HCT116 (cell line): ENCODE data around the gene ZSWIM6. TPM values are rescaled to one million over a fixed set of nuclear protein-coding genes. Genes with fewer than 3 reads are reported as not detected.

Source experiments
- ATAC-seq: fragments of 200-7000 bp; cut with Tn5 transposase; 2 replicates; pipeline ENCODE4 v1.9.1; 2020; ENCODE audit warnings: mild to moderate bottlenecking, moderate library complexity
- BruUV-seq: library from RNA; stranded (reverse); fragments of 400-500 nt; replicated peaks from 2 replicates; lab custom pipeline; 2021; lab: Mats Ljungman, UMichigan
- CTCF ChIA-PET: fragments of 300-600 bp; sonication (Branson Sonifier 250); formaldehyde crosslinking; loops from one replicate; lab custom pipeline; 2021; ENCODE audit warnings: antibody characterized with exemption; lab: Charles Lee
- POLR2A ChIA-PET: fragments of 300-600, 350-600 bp; sonication (Branson Sonifier 250); formaldehyde crosslinking; loops from one replicate; lab custom pipeline; 2021; ENCODE audit warnings: antibody characterized with exemption; lab: Charles Lee
- RAD21 ChIA-PET, 2 experiments: fragments of 300-600 bp; sonication (Branson Sonifier 250); formaldehyde crosslinking; loops; one replicate each; lab custom pipeline; 2023; ENCODE audit warnings: low total read pairs in 2 of 2; ENCODE audit not compliant: uncharacterized antibody in 2 of 2, unreplicated experiment in 2 of 2, low non-redundant PET in 1 of 2; lab: Charles Lee
- DNase-seq: peaks from one replicate; pipeline ENCODE4 v3.0.0-alpha.2; 2010; ENCODE audit warnings: low read depth, low spot score
- H2AFZ ChIP-seq: fragments of 200-600 bp; shearing (Covaris generic), sonication (generic); 2 replicates; pipeline ENCODE4 v1.6.1; 2017; ENCODE audit warnings: low read depth, mixed run types, mixed read lengths, antibody characterized with exemption, low read length; ENCODE audit not compliant: poor library complexity, severe bottlenecking
- H3K27ac ChIP-seq: 2 replicates; pipeline ENCODE4 v1.5.1; 2012; ENCODE audit warnings: low read depth, low read length
- H3K27me3 ChIP-seq: fragments of 200-600 bp; sonication (generic); 2 replicates; pipeline ENCODE4 v1.6.1; 2016; ENCODE audit warnings: mixed run types, low read length, mixed read lengths; ENCODE audit not compliant: insufficient read depth
- H3K36me3 ChIP-seq, 2 experiments: fragments of 200-500 bp in 1 of 2; fragments of 200-600 bp in 1 of 2; sonication (Bioruptor generic) in 1 of 2; sonication (generic) in 1 of 2; 2 replicates each; pipeline versions ENCODE4 v1.5.1 to v1.6.1; 2014 to 2016; ENCODE audit warnings: low read length in 2 of 2, inconsistent platforms in 1 of 2, mixed read lengths in 1 of 2, mixed run types in 1 of 2; ENCODE audit not compliant: insufficient read depth in 2 of 2, control insufficient read depth in 1 of 2
- H3K4me1 ChIP-seq, 2 experiments: fragments of 200-600 bp in 1 of 2; sonication (generic) in 1 of 2; 2 replicates each; pipeline versions ENCODE4 v1.5.1 to v1.6.1; 2012 to 2017; ENCODE audit warnings: low read length in 2 of 2, inconsistent platforms in 1 of 2, mild to moderate bottlenecking in 1 of 2, mixed read lengths in 1 of 2, mixed run types in 1 of 2, moderate library complexity in 1 of 2; ENCODE audit not compliant: insufficient read depth in 2 of 2, control insufficient read depth in 1 of 2
- H3K4me2 ChIP-seq: fragments of 200-600 bp; sonication (generic); 2 replicates; pipeline ENCODE4 v1.6.1; 2017; ENCODE audit warnings: mixed run types, low read length, mixed read lengths
- H3K4me3 ChIP-seq, 2 experiments: fragments of 200-600 bp in 1 of 2; sonication (generic) in 1 of 2; replicated peaks in 1 of 2; 2 replicates each; pipeline ENCODE4 v1.5.1; 2011 to 2016; ENCODE audit warnings: low read length in 2 of 2, control low read depth in 1 of 2, low read depth in 1 of 2, mild to moderate bottlenecking in 1 of 2, mixed read lengths in 1 of 2, mixed run types in 1 of 2
- H3K79me2 ChIP-seq: fragments of 200-600 bp; sonication (generic); 2 replicates; pipeline ENCODE4 v1.6.1; 2017; ENCODE audit warnings: mild to moderate bottlenecking, mixed run types, low read length, moderate library complexity, mixed read lengths; ENCODE audit not compliant: insufficient read depth
- H3K9ac ChIP-seq: fragments of 200-600 bp; sonication (generic); 2 replicates; pipeline ENCODE4 v1.6.1; 2016; ENCODE audit warnings: low read length, mixed read lengths
- H3K9me2 ChIP-seq: fragments of 200-600 bp; sonication (generic), shearing (Covaris generic); 2 replicates; pipeline ENCODE4 v1.6.1; 2017; ENCODE audit warnings: mixed run types, mild to moderate bottlenecking, moderate library complexity; ENCODE audit not compliant: insufficient read depth
- H3K9me3 ChIP-seq, 2 experiments: fragments of 200-500 bp in 1 of 2; fragments of 200-600 bp in 1 of 2; sonication (Bioruptor generic) in 1 of 2; sonication (generic) in 1 of 2; 2 replicates each; pipeline ENCODE4 v1.6.1; 2014 to 2017; ENCODE audit warnings: low read length in 2 of 2, mixed read lengths in 2 of 2, inconsistent platforms in 1 of 2, low read depth in 1 of 2, mild to moderate bottlenecking in 1 of 2, mixed run types in 1 of 2, moderate library complexity in 1 of 2; ENCODE audit not compliant: control insufficient read depth in 1 of 2, insufficient read depth in 1 of 2
- H4K20me1 ChIP-seq: fragments of 200-600 bp; sonication (generic), shearing (Covaris generic); 2 replicates; pipeline ENCODE4 v1.6.1; 2017; ENCODE audit warnings: mixed run types, mild to moderate bottlenecking, moderate library complexity; ENCODE audit not compliant: insufficient read depth
- CEBPB ChIP-seq: IDR thresholded peaks from 2 replicates; pipeline ENCODE4 v1.6.1; 2012; ENCODE audit warnings: low read depth
- EGR1 ChIP-seq: IDR thresholded peaks from 2 replicates; pipeline ENCODE4 v1.6.1; 2012; ENCODE audit warnings: low read depth
- ELF1 ChIP-seq: IDR thresholded peaks from 2 replicates; pipeline ENCODE4 v1.6.1; 2012; ENCODE audit warnings: low read depth, borderline replicate concordance
- EZH2 ChIP-seq: fragments of 200-600 bp; sonication (generic); IDR thresholded peaks from 2 replicates; pipeline ENCODE4 v1.6.1; 2017; ENCODE audit warnings: antibody characterized with exemption, mixed run types
- FOSL1 ChIP-seq: IDR thresholded peaks from 2 replicates; pipeline ENCODE4 v1.6.1; 2012; ENCODE audit warnings: low read depth
- JUND ChIP-seq: IDR thresholded peaks from 2 replicates; pipeline ENCODE4 v1.6.1; 2012
- POLR2AphosphoS5 ChIP-seq: IDR thresholded peaks from 2 replicates; pipeline ENCODE4 v1.6.1; 2011; ENCODE audit warnings: mild to moderate bottlenecking, low read depth, low read length, moderate library complexity
- RAD21 ChIP-seq: IDR thresholded peaks from 2 replicates; pipeline ENCODE4 v1.6.1; 2012; ENCODE audit warnings: low read depth, mild to moderate bottlenecking
- SIN3A ChIP-seq: IDR thresholded peaks from 2 replicates; pipeline ENCODE4 v1.6.1; 2012; ENCODE audit warnings: low read depth
- SP1 ChIP-seq: IDR thresholded peaks from 2 replicates; pipeline ENCODE4 v1.6.1; 2012; ENCODE audit warnings: low read depth
- YY1 ChIP-seq: IDR thresholded peaks from 2 replicates; pipeline ENCODE4 v1.6.1; 2011; ENCODE audit warnings: low read length, low read depth, moderate library complexity, mild to moderate bottlenecking; ENCODE audit not compliant: insufficient replicate concordance; ENCODE audit errors: extremely low read depth
- ZBTB33 ChIP-seq: IDR thresholded peaks from 2 replicates; pipeline ENCODE4 v1.6.1; 2011; ENCODE audit warnings: mild to moderate bottlenecking, low read length, moderate library complexity; ENCODE audit not compliant: insufficient replicate concordance; ENCODE audit errors: extremely low read depth
- ZFX ChIP-seq: fragments of 450-650 bp; IDR thresholded peaks from 2 replicates; pipeline ENCODE4 v1.6.1; 2017
- ZNF274 ChIP-seq: fragments of 200-500 bp; sonication (Bioruptor generic); IDR thresholded peaks from 2 replicates; pipeline ENCODE4 v1.6.1; 2014; ENCODE audit warnings: mild to moderate bottlenecking, low read depth, low read length, inconsistent platforms
- intact Hi-C: fragments of 100-400 bp; cut with micrococcal nuclease; formaldehyde crosslinking; loops from 2 replicates; pipeline ENCODE4 v1.10.0; 2022
- total RNA-seq: library from RNA; stranded (reverse); gene quantifications from one replicate; pipeline ENCODE4 v1.2.1, GENCODE V29; 2021; ENCODE audit not compliant: unreplicated experiment

Gene ZSWIM6
- total RNA-seq, 1 experiment from 2014 or later: 7.4 TPM

- TF ChIP-seq POLR2AphosphoS5: no peak
- TF ChIP-seq JUND: no peak
- TF ChIP-seq RAD21: no peak
- no peak for TF ChIP-seq YY1
- no peak for TF ChIP-seq ZNF274
- no peak for TF ChIP-seq EZH2
- TF ChIP-seq EGR1: no peak
- TF ChIP-seq SP1: no peak
These were observed 18.5 kb downstream of the ZSWIM6 start (continued) for GRCh38 chr5:61350535-61350934.

- Histone ChIP-seq H4K20me1 (no peaks in the 10 kb centered on the region), H3K9me3 (peaks cover 0 to 5% of the 10 kb centered on the region in 2 experiments; a peak in 2 of 4 replicates), H3K9me2 (no peaks in the 10 kb centered on the region), H3K9ac (no peak overlapping the region), H3K4me2 (no peak overlapping the region), H2AFZ (no peak overlapping the region), H3K4me1 (no peaks in the 10 kb centered on the region), H3K27ac (no peak overlapping the region), H3K27me3 (no peaks in the 10 kb centered on the region), H3K79me2 (peaks cover 84% of the 10 kb centered on the region), H3K36me3 (no peaks in the 10 kb centered on the region), H3K4me3 (no peak overlapping the region)
- BruUV-seq: no TSS peak
- ChIA-PET RAD21 (no interaction called here), POLR2A (no interaction called here), CTCF (no interaction called here)
- TF ChIP-seq FOSL1: no peak
- no peak for TF ChIP-seq ELF1
- intact Hi-C loops: no loop called here
- DNase-seq: no peak
- no peak for ATAC-seq
These were observed 19.7 kb downstream of the ZSWIM6 start for GRCh38 chr5:61351733-61352132.

GRCh38 chr5:61352180-61352579, 20.1 kb downstream of the ZSWIM6 start:
- H3K9me2 ChIP-seq: no peaks in the 10 kb centered on the region
- H3K4me1 ChIP-seq: no peaks in the 10 kb centered on the region
- ATAC-seq: no peak
- RAD21 ChIA-PET: no interaction called here
- H3K36me3 ChIP-seq: no peaks in the 10 kb centered on the region
- H4K20me1 ChIP-seq: no peaks in the 10 kb centered on the region
- no peak overlapping the region for H3K9ac ChIP-seq
- intact Hi-C loops: no loop called here
- no TSS peak for BruUV-seq
- no peak for DNase-seq
- no peak overlapping the region for H3K27ac ChIP-seq
- no peak overlapping the region for H2AFZ ChIP-seq
- peaks cover 0 to 6% of the 10 kb centered on the region in 2 experiments; a peak in 2 of 4 replicates for H3K9me3 ChIP-seq
- H3K27me3 ChIP-seq: no peaks in the 10 kb centered on the region
- no peak overlapping the region for H3K4me3 ChIP-seq
- no peak overlapping the region for H3K4me2 ChIP-seq
- peaks cover 84% of the 10 kb centered on the region for H3K79me2 ChIP-seq
- CTCF ChIA-PET: no interaction called here
- POLR2A ChIA-PET: no interaction called here
- no peak for TF ChIP-seq ZBTB33
- no peak for TF ChIP-seq RAD21
- no peak for TF ChIP-seq SIN3A
- TF ChIP-seq ZFX: no peak
- TF ChIP-seq EGR1: no peak
- TF ChIP-seq FOSL1: no peak
- TF ChIP-seq EZH2: no peak
- no peak for TF ChIP-seq SP1
- no peak for TF ChIP-seq CEBPB
- no peak for TF ChIP-seq YY1
